DOHH2 (cell line): ENCODE measurements around the gene STT3B.

ENCODE experiments used
- CTCF ChIP-seq: fragments of 200-600 bp; sonication (generic); IDR thresholded peaks from one replicate; pipeline ENCODE4 v1.5.1; 2014; ENCODE audit warnings: antibody characterized with exemption, mild to moderate bottlenecking, low read depth, low read length; ENCODE audit not compliant: poor library complexity, severe bottlenecking
- EZH2phosphoT487 ChIP-seq: fragments of 200-600 bp; sonication (generic); IDR thresholded peaks from 2 replicates; pipeline ENCODE4 v1.6.1; 2017; ENCODE audit warnings: borderline replicate concordance, mild to moderate bottlenecking, antibody characterized with exemption, low read length, moderate library complexity, mixed read lengths

GRCh38 chr3:31592764-31593163, 60.0 kb downstream of the STT3B start:
- TF ChIP-seq CTCF (no peak), EZH2phosphoT487 (no peak)
